Uterus (tissue), 4 donors: ENCODE data around the gene CPNE1. TPM values are rescaled to one million over a fixed set of nuclear protein-coding genes. Genes with fewer than 3 reads are reported as not detected.

ENCODE experiments used
- DNase-seq, 2 donors: peaks; one replicate each; pipeline ENCODE4 v3.0.0-alpha.2; 2019 to 2020
- H3K27ac ChIP-seq, 2 donors: fragments of 200-600 bp; sonication (generic); 1 replicate in 1 of 2; 2 replicates in 1 of 2; pipeline ENCODE4 v1.5.1; 2016 to 2018
- H3K27me3 ChIP-seq, 2 donors: fragments of 200-600 bp; sonication (generic); one replicate each; pipeline ENCODE4 v1.5.1; 2018 to 2019; ENCODE audit warnings: control low read depth in 1 of 2
- H3K36me3 ChIP-seq, 2 donors: fragments of 200-600 bp; sonication (generic); one replicate each; pipeline ENCODE4 v1.5.1; 2019; ENCODE audit warnings: control low read depth in 1 of 2
- H3K4me1 ChIP-seq, 2 donors: fragments of 200-600 bp; sonication (generic); one replicate each; pipeline ENCODE4 v1.5.1; 2018 to 2019; ENCODE audit warnings: control low read depth in 1 of 2
- H3K4me3 ChIP-seq, 2 donors: fragments of 200-600 bp; sonication (generic); 1 replicate in 1 of 2; 2 replicates in 1 of 2; pipeline ENCODE4 v1.5.1; 2018 to 2019; ENCODE audit warnings: mild to moderate bottlenecking in 1 of 2
- H3K9me3 ChIP-seq, 2 donors: fragments of 200-600 bp; sonication (generic); one replicate each; pipeline ENCODE4 v1.5.1; 2019; ENCODE audit warnings: control low read depth in 1 of 2
- POLR2A ChIP-seq, 2 donors: fragments of 450-650 bp; IDR thresholded peaks; one replicate each; pipeline ENCODE4 v1.6.1; 2016; ENCODE audit warnings: antibody characterized with exemption in 2 of 2, mild to moderate bottlenecking in 1 of 2, moderate library complexity in 1 of 2
- intact Hi-C: fragments of 100-400 bp; cut with DNase I; formaldehyde crosslinking; loops from one replicate; pipeline ENCODE4 v1.15.1; 2023; ENCODE audit warnings: low total_unique reads
- total RNA-seq, 4 donors: library from RNA; depleted of rRNA in 3 of 4; stranded (reverse); fragments of >200 nt in 3 of 4; gene quantifications; one replicate each; pipeline versions ENCODE4 v1.1.0 to v1.2.4, GENCODE V29; 2014 to 2023
- TF ChIP-seq, protein P1 (sequence below), 4 experiments: fragments of 200-600 bp in 2 of 4; fragments of 450-650 bp in 2 of 4; sonication (generic) in 2 of 4; IDR thresholded peaks; one replicate each; pipeline ENCODE4 v1.5.1; 2016 to 2019; ENCODE audit warnings: antibody characterized with exemption in 4 of 4, mild to moderate bottlenecking in 2 of 4, moderate library complexity in 1 of 4
- donor health status: DM: yes; HTN: yes; CAD: no.

CPNE1 gene
- total RNA-seq, 4 donors from 2014 or later = 86.8 to 295 (median 142) TPM

DNA sequence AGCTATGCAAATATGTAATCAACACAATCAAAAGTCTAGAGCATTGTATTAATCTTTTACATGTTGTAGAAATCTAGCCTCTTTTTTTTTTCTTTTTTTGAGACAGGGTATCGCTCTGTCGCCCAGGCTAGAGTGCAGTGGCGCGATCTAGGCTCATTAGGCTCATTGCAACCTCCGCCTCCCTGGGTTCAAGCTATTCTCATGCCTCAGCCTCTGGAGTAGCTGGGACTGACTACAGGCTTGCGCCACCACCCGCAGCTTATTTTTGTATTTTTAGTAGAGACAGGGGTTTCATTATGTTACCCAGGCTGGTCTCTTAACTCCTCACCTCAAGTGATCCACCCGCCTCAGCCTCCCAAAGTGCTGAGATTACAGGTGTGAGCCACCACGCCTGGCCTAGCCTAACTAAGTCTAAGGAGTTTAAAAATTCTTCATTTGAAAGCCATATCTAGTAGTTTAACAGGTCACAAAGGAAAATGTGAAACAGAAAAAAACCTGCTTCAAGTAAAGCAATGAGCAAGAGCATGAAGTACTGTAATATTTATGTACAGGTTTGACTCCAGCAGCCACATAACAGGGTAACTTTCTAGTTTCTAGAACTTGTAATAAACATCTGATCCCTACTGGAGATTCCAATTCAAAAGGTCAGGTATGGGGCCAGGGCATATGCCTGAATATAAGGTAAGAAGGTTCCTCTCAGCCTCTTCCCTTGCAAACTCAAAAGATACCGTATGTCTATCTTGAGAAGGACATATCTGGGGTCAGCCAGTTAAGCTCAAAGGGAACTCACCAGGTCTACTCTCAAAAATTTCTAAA, 4.4 kb downstream of the CPNE1 start:
- Histone ChIP-seq H3K4me3 (no peak overlapping the region), H3K4me1 (peaks cover 0 to 6% of the 10 kb centered on the region in 2 donors), H3K27me3 (no peaks in the 10 kb centered on the region), H3K27ac (no peak overlapping the region), H3K36me3 (no peaks in the 10 kb centered on the region), H3K9me3 (no peaks in the 10 kb centered on the region)
- DNase-seq = no peak
- intact Hi-C loops = no loop called here
- no peak for TF ChIP-seq POLR2A (IDR thresholded peaks at IDR 0.05)
- TF ChIP-seq, protein P1, sequence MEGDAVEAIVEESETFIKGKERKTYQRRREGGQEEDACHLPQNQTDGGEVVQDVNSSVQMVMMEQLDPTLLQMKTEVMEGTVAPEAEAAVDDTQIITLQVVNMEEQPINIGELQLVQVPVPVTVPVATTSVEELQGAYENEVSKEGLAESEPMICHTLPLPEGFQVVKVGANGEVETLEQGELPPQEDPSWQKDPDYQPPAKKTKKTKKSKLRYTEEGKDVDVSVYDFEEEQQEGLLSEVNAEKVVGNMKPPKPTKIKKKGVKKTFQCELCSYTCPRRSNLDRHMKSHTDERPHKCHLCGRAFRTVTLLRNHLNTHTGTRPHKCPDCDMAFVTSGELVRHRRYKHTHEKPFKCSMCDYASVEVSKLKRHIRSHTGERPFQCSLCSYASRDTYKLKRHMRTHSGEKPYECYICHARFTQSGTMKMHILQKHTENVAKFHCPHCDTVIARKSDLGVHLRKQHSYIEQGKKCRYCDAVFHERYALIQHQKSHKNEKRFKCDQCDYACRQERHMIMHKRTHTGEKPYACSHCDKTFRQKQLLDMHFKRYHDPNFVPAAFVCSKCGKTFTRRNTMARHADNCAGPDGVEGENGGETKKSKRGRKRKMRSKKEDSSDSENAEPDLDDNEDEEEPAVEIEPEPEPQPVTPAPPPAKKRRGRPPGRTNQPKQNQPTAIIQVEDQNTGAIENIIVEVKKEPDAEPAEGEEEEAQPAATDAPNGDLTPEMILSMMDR (IDR thresholded peaks at IDR 0.05) = no peak

GRCh38 chr20:35657271-35657670, 7.4 kb downstream of the CPNE1 start:
- TF ChIP-seq POLR2A (IDR thresholded peaks at IDR 0.05) = no peak
- TF ChIP-seq, protein P1 (IDR thresholded peaks at IDR 0.05) = no peak
- H3K9me3 ChIP-seq = no peaks in the 10 kb centered on the region
- no peak overlapping the region for H3K27ac ChIP-seq
- no peaks in the 10 kb centered on the region for H3K36me3 ChIP-seq
- intact Hi-C loops = no loop called here
- no peak for DNase-seq
- H3K4me3 ChIP-seq = no peak overlapping the region
- H3K27me3 ChIP-seq = no peaks in the 10 kb centered on the region
- peaks cover 0 to 6% of the 10 kb centered on the region in 2 donors for H3K4me1 ChIP-seq

DNA sequence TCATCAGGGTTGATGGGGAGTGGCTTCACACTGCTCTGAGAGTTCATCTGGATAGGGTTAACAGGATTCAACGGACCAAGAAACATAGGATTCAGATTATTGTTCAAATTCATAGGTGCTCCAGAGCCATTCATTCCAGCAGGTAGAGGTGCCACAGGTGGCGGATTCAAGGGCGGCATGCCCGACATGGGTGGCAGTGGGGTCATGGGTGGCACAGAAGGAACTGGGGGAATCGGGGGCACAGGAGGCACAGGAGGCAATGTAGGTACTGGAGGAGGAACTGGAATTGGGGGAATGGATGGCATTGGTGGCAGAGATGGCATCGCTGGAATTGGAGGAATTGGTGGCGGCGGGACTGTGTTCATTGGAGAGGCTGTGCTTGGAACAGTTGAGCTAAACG, 10.3 kb downstream of the CPNE1 start:
- no peaks in the 10 kb centered on the region for H3K27me3 ChIP-seq
- no peak overlapping the region for H3K4me3 ChIP-seq
- intact Hi-C loops = no loop called here
- no peak for DNase-seq
- no peaks in the 10 kb centered on the region for H3K36me3 ChIP-seq
- no peak overlapping the region for H3K27ac ChIP-seq
- peaks cover 0 to 9% of the 10 kb centered on the region in 2 donors for H3K4me1 ChIP-seq
- TF ChIP-seq, protein P1 (IDR thresholded peaks at IDR 0.05) = no peak
- no peaks in the 10 kb centered on the region for H3K9me3 ChIP-seq

GRCh38 chr20:35653893-35654292, 10.8 kb downstream of the CPNE1 start:
- Histone ChIP-seq H3K27me3 (no peaks in the 10 kb centered on the region), H3K36me3 (no peaks in the 10 kb centered on the region), H3K9me3 (no peaks in the 10 kb centered on the region), H3K4me1 (peaks cover 0 to 9% of the 10 kb centered on the region in 2 donors), H3K4me3 (no peak overlapping the region), H3K27ac (no peak overlapping the region)
- no peak for DNase-seq
- intact Hi-C loops = no loop called here
- TF ChIP-seq, protein P1 (IDR thresholded peaks at IDR 0.05) = no peak
- no peak for TF ChIP-seq POLR2A (IDR thresholded peaks at IDR 0.05)

- Histone ChIP-seq H3K4me1 (peaks cover 0 to 9% of the 10 kb centered on the region in 2 donors), H3K4me3 (no peak overlapping the region), H3K9me3 (no peaks in the 10 kb centered on the region), H3K27me3 (no peaks in the 10 kb centered on the region), H3K27ac (no peak overlapping the region), H3K36me3 (no peaks in the 10 kb centered on the region)
- TF ChIP-seq, protein P1 (IDR thresholded peaks at IDR 0.05) = no peak
- no peak for TF ChIP-seq POLR2A (IDR thresholded peaks at IDR 0.05)
- no peak for DNase-seq
- intact Hi-C loops = no loop called here
Observed at GRCh38 chr20:35653430-35653734, 11.3 kb downstream of the CPNE1 start.
